ENCODE results near the gene FLRT1. TPM values are rescaled to one million over a fixed set of nuclear protein-coding genes. Genes with fewer than 3 reads are reported as not detected.

Gene FLRT1
- total and polyA plus RNA-seq, 3 donors from 2014 or later, result 0.67 to 0.79 (median 0.74) TPM

DNA sequence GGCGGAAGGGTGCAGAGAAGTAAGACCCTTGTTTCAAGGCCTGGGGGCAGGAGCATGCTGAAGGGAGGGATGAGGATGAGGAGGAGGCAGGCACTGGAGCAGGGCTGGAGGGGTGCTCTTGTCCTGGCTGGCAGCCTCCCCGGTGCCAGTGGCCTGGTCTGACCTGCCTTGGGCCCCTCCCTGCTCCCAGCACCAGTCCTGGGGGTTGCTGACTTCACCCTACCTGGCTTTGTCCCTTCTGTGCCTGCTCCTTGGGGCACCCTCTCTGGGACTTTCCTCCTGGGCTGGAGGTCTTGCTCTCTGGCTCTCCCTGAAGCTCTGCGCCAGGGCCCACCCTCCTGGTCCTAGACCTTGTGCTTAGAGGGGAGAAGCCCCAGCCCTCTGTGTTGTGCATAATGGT, 4.7 kb upstream of the FLRT1 start:
- no peak for TF ChIP-seq CTCF (IDR thresholded peaks at IDR 0.05)
- TF ChIP-seq POLR2A (IDR thresholded peaks at IDR 0.05), result no peak
- Histone ChIP-seq H3K27ac (no peak overlapping the region), H3K4me3 (no peak overlapping the region), H3K9me3 (no peaks in the 10 kb centered on the region), H3K4me1 (peaks cover 5% of the 10 kb centered on the region), H3K36me3 (ENCODE audit: low read depth, missing control alignments) (no peaks in the 10 kb centered on the region), H3K27me3 (no peaks in the 10 kb centered on the region)
- DNase-seq, result no peak
- intact Hi-C loops (cut with DNase I; ENCODE audit: low total_unique reads), result no loop called here
- 74 to 93% methylated on average over 2 to 3 of the region's 3 CpGs for WGBS, 2 donors

- 59 to 82% methylated on average over 4 of the region's 4 CpGs for WGBS, 2 donors
- no peaks in the 10 kb centered on the region for H3K36me3 ChIP-seq (ENCODE audit: low read depth, missing control alignments)
- no peak for TF ChIP-seq CTCF (IDR thresholded peaks at IDR 0.05)
- TF ChIP-seq POLR2A (IDR thresholded peaks at IDR 0.05), result no peak
- H3K4me3 ChIP-seq, result no peak overlapping the region
- H3K9me3 ChIP-seq, result no peaks in the 10 kb centered on the region
- H3K27ac ChIP-seq, result no peak overlapping the region
- intact Hi-C loops (cut with DNase I; ENCODE audit: low total_unique reads), result no loop called here
- no peaks in the 10 kb centered on the region for H3K27me3 ChIP-seq
- peaks cover 5% of the 10 kb centered on the region for H3K4me1 ChIP-seq
- DNase-seq, result no peak
Observed at GRCh38 chr11:64032050-64032449, 3.7 kb upstream of the FLRT1 start.

- H3K27ac ChIP-seq, result no peak overlapping the region
- H3K9me3 ChIP-seq, result no peaks in the 10 kb centered on the region
- DNase-seq, result no peak
- WGBS, 2 donors, result 66 to 68% methylated on average over 9 of the region's 9 CpGs
- H3K4me1 ChIP-seq, result peaks cover 5% of the 10 kb centered on the region
- no peak overlapping the region for H3K4me3 ChIP-seq
- TF ChIP-seq POLR2A (IDR thresholded peaks at IDR 0.05) (no peak), CTCF (IDR thresholded peaks at IDR 0.05) (no peak)
- no peaks in the 10 kb centered on the region for H3K27me3 ChIP-seq
- H3K36me3 ChIP-seq (ENCODE audit: low read depth, missing control alignments), result no peaks in the 10 kb centered on the region
- intact Hi-C loops (cut with DNase I; ENCODE audit: low total_unique reads), result no loop called here
Observed at GRCh38 chr11:64034411-64034811, 1.3 kb upstream of the FLRT1 start.

DNA sequence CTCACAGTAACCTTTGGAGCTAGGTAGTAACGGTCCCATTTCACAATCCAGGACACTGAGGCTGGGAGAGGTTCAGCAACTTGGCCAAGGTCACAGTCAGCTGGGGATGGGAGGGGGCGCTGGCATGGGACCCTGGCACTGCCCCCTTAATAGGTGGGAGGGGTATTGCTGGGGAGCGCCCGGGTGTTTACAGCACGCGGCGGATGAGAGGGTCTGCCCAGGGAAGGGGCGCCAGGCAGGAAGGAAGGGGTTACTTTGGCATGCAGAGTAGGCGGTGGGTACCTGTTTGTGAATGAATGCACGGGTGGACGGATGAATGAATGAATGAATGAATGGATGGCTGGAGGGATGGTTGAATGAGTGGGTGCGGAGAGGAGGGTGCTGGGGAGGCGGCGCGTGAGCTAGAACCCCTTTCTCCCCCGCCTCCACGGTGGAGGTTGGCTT, 628 bp upstream of the FLRT1 start:
- intact Hi-C loops (cut with DNase I; ENCODE audit: low total_unique reads), result no loop called here
- Histone ChIP-seq H3K9me3 (no peaks in the 10 kb centered on the region), H3K27me3 (no peaks in the 10 kb centered on the region), H3K27ac (no peak overlapping the region), H3K36me3 (ENCODE audit: low read depth, missing control alignments) (no peaks in the 10 kb centered on the region), H3K4me3 (no peak overlapping the region), H3K4me1 (peaks cover 5% of the 10 kb centered on the region)
- TF ChIP-seq POLR2A (IDR thresholded peaks at IDR 0.05) (no peak), CTCF (IDR thresholded peaks at IDR 0.05) (no peak)
- no peak for DNase-seq
- WGBS, 2 donors, result 11 to 13% methylated on average over 17 of the region's 17 CpGs

All from testis (tissue), 3 donors.